ENCODE data around the gene LIG1.

DNA sequence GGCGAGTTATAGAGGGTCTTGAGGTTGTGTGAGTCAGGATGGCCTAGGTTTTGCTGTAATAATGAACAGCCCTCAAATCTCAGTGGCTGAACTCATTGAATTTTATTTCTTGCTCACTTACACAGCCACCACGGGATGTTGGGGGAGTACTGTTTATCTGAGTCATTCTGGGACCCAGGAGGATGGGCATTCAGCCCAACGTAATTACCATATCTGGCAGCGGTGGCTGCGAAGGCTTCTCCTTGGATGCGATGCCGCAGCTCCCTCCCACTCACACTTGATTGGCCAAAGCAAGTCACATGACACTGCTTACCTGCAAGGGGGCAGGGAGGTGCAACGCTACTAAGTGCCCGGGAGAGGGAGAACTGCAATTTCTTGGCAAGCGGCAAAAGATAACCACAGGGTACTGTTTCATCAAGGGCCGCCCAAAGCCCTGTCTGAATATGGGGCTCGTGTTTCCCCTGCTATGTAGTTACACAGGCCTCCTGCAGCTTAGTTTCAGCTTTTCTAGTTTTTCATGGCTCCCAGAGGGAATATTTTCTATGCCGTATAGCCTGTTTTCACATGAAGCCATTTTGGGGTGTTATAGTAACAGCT is 20.2 kb upstream of the LIG1 start:
- TF ChIP-seq, protein P1, sequence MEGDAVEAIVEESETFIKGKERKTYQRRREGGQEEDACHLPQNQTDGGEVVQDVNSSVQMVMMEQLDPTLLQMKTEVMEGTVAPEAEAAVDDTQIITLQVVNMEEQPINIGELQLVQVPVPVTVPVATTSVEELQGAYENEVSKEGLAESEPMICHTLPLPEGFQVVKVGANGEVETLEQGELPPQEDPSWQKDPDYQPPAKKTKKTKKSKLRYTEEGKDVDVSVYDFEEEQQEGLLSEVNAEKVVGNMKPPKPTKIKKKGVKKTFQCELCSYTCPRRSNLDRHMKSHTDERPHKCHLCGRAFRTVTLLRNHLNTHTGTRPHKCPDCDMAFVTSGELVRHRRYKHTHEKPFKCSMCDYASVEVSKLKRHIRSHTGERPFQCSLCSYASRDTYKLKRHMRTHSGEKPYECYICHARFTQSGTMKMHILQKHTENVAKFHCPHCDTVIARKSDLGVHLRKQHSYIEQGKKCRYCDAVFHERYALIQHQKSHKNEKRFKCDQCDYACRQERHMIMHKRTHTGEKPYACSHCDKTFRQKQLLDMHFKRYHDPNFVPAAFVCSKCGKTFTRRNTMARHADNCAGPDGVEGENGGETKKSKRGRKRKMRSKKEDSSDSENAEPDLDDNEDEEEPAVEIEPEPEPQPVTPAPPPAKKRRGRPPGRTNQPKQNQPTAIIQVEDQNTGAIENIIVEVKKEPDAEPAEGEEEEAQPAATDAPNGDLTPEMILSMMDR (IDR thresholded peaks at IDR 0.05 in 8 of 11, conservative IDR thresholded peaks at IDR 0.05 in 3 of 11): peak in 6 of 11 experiments; percentile 10 to 33 (median 22)
- TF ChIP-seq POLR2AphosphoS5 (IDR thresholded peaks at IDR 0.05) (no peak), POLR2A (IDR thresholded peaks at IDR 0.05) (no peak)
